ENCODE data around the gene AKAP13. TPM values are rescaled to one million over a fixed set of nuclear protein-coding genes. Genes with fewer than 3 reads are reported as not detected.

AKAP13 gene
- polyA plus RNA-seq, 1 of the 3 experiments (the other 2 are of a cell fraction) = 8.4 TPM

DNA sequence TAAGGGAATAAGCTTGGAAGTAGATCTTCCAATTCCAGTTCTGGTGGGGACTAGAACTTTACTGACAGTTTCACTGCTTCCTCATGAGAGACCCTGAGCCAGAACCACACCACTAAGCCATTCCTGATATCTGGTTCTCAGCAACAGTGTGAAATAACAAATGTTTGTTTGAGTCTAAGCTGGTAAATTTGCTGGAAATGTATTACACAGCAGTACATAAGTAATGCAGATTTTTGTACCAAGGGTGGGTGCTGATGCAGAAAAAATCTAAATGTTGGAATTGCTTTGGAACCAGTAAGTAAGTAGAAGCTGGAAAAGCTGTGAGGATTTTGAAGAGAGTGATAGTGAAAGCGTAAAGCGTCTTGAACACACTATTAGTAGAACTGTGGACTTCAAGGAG, 14.4 kb upstream of the AKAP13 start:
- ChIA-PET POLR2A (no interaction called here), CTCF (interaction anchor here (0.6 to 0.8 kb wide), 2 partner anchors 139 to 795 kb away, joined by 3 read pairs; no protein-coding TSS in a partner anchor)
- H3K9me2 ChIP-seq = no peaks in the 10 kb centered on the region
- H3K27ac ChIP-seq (ENCODE audit: low read depth in 2 of 2, low read length in 1 of 2) = no peak overlapping the region
- H2AFZ ChIP-seq (ENCODE audit: low read depth) = no peak overlapping the region
- no peaks in the 10 kb centered on the region for H3K9me3 ChIP-seq
- no peaks in the 10 kb centered on the region for H4K20me1 ChIP-seq (ENCODE audit: insufficient read depth)
- no peaks in the 10 kb centered on the region for H3K27me3 ChIP-seq (ENCODE audit: insufficient read depth)
- no peaks in the 10 kb centered on the region for H3K79me2 ChIP-seq (ENCODE audit: insufficient read depth)
- H3K4me3 ChIP-seq (ENCODE audit: low read depth in 2 of 2, low read length in 1 of 2) = no peak overlapping the region
- no peaks in the 10 kb centered on the region for H3F3A ChIP-seq (replicated peaks; ENCODE audit: insufficient read depth)
- H3K9ac ChIP-seq = no peak overlapping the region
- H3K4me1 ChIP-seq (ENCODE audit: control insufficient read depth in 1 of 2, insufficient read depth in 2 of 2, low read depth in 1 of 2, low read length in 1 of 2) = no peaks in the 10 kb centered on the region
- H3K4me2 ChIP-seq = no peak overlapping the region
- TF ChIP-seq FOXM1 (IDR thresholded peaks at IDR 0.05; ENCODE audit: low read depth) (no peak), FOXJ3 (CRISPR knock-in tag; IDR thresholded peaks at IDR 0.05) (no peak), MXI1 (IDR thresholded peaks at IDR 0.05; ENCODE audit: low read depth, low read length) (no peak), MEF2A (IDR thresholded peaks at IDR 0.05; ENCODE audit: borderline replicate concordance, low read depth) (no peak), CHD2 (IDR thresholded peaks at IDR 0.05; ENCODE audit: low read length, partially characterized antibody) (no peak), FOSL2 (IDR thresholded peaks at IDR 0.05; ENCODE audit: borderline replicate concordance, low read depth) (no peak), RCOR1 (IDR thresholded peaks at IDR 0.05; ENCODE audit: low read length) (no peak)
- TF ChIP-seq, protein P1, sequence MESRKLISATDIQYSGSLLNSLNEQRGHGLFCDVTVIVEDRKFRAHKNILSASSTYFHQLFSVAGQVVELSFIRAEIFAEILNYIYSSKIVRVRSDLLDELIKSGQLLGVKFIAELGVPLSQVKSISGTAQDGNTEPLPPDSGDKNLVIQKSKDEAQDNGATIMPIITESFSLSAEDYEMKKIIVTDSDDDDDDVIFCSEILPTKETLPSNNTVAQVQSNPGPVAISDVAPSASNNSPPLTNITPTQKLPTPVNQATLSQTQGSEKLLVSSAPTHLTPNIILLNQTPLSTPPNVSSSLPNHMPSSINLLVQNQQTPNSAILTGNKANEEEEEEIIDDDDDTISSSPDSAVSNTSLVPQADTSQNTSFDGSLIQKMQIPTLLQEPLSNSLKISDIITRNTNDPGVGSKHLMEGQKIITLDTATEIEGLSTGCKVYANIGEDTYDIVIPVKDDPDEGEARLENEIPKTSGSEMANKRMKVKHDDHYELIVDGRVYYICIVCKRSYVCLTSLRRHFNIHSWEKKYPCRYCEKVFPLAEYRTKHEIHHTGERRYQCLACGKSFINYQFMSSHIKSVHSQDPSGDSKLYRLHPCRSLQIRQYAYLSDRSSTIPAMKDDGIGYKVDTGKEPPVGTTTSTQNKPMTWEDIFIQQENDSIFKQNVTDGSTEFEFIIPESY (IDR thresholded peaks at IDR 0.05; ENCODE audit: borderline replicate concordance, low read depth) = no peak
- H3K36me3 ChIP-seq (replicated peaks in 1 of 2; ENCODE audit: control insufficient read depth in 1 of 2, insufficient read depth in 2 of 2, low read length in 1 of 2) = no peaks in the 10 kb centered on the region
- 97% methylated on average over 2 of the region's 2 CpGs for WGBS (ENCODE audit: low lambda C conversion rate)
- DNase-seq = no peak

DNA sequence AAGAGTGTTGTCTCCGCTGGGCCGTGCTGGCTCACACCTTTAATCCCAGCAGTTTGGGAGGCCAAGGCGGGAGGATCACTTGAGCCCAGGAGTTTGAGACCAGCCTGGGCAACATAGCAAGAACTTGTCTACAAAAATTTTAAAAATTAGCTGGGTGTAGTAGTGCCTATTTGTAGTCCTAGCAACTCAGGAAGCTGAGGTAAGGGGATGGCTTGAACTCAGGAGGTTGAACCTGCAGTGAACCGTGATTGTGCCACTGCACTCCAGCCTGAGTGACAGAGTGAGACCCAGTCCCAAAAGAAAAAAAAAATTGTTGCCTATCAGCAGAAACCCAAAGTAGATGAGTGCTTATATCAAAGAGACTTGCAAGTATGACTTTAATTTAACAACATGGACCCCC, 12.7 kb upstream of the AKAP13 start:
- H3F3A ChIP-seq (replicated peaks; ENCODE audit: insufficient read depth) = no peaks in the 10 kb centered on the region
- H3K79me2 ChIP-seq (ENCODE audit: insufficient read depth) = no peaks in the 10 kb centered on the region
- no peak for DNase-seq
- no peaks in the 10 kb centered on the region for H3K27me3 ChIP-seq (ENCODE audit: insufficient read depth)
- no peak overlapping the region for H3K4me3 ChIP-seq (ENCODE audit: low read depth in 2 of 2, low read length in 1 of 2)
- H3K4me2 ChIP-seq = no peak overlapping the region
- H3K4me1 ChIP-seq (ENCODE audit: control insufficient read depth in 1 of 2, insufficient read depth in 2 of 2, low read depth in 1 of 2, low read length in 1 of 2) = no peaks in the 10 kb centered on the region
- H3K9me3 ChIP-seq = no peaks in the 10 kb centered on the region
- H3K36me3 ChIP-seq (replicated peaks in 1 of 2; ENCODE audit: control insufficient read depth in 1 of 2, insufficient read depth in 2 of 2, low read length in 1 of 2) = no peaks in the 10 kb centered on the region
- ChIA-PET CTCF (interaction anchor here (0.9 kb wide), 1 partner anchor 71 kb away, joined by 3 read pairs; no protein-coding TSS in a partner anchor), POLR2A (no interaction called here)
- no peak overlapping the region for H2AFZ ChIP-seq (ENCODE audit: low read depth)
- no peak overlapping the region for H3K9ac ChIP-seq
- 93% methylated on average over 4 of the region's 4 CpGs for WGBS (ENCODE audit: low lambda C conversion rate)
- H4K20me1 ChIP-seq (ENCODE audit: insufficient read depth) = no peaks in the 10 kb centered on the region
- no peak overlapping the region for H3K27ac ChIP-seq (ENCODE audit: low read depth in 2 of 2, low read length in 1 of 2)
- no peak for TF ChIP-seq MXI1 (IDR thresholded peaks at IDR 0.05; ENCODE audit: low read depth, low read length)
- no peak for TF ChIP-seq NFIC (IDR thresholded peaks at IDR 0.05; ENCODE audit: borderline replicate concordance)
- no peak for TF ChIP-seq MEF2A (IDR thresholded peaks at IDR 0.05; ENCODE audit: borderline replicate concordance, low read depth)
- TF ChIP-seq PBX3 (IDR thresholded peaks at IDR 0.05) = no peak
- TF ChIP-seq FOXJ3 (CRISPR knock-in tag; IDR thresholded peaks at IDR 0.05) = no peak
- TF ChIP-seq RFX5 (IDR thresholded peaks at IDR 0.05; ENCODE audit: low read length) = no peak
- no peak for TF ChIP-seq FOSL2 (IDR thresholded peaks at IDR 0.05; ENCODE audit: borderline replicate concordance, low read depth)
- TF ChIP-seq TAF1 (IDR thresholded peaks at IDR 0.05; ENCODE audit: borderline replicate concordance, low read depth, low read length) = no peak
- TF ChIP-seq, protein P2, sequence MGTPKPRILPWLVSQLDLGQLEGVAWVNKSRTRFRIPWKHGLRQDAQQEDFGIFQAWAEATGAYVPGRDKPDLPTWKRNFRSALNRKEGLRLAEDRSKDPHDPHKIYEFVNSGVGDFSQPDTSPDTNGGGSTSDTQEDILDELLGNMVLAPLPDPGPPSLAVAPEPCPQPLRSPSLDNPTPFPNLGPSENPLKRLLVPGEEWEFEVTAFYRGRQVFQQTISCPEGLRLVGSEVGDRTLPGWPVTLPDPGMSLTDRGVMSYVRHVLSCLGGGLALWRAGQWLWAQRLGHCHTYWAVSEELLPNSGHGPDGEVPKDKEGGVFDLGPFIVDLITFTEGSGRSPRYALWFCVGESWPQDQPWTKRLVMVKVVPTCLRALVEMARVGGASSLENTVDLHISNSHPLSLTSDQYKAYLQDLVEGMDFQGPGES (IDR thresholded peaks at IDR 0.05; ENCODE audit: low read depth, low read length) = no peak
- no peak for TF ChIP-seq FOXM1 (IDR thresholded peaks at IDR 0.05; ENCODE audit: low read depth)
- TF ChIP-seq RCOR1 (IDR thresholded peaks at IDR 0.05; ENCODE audit: low read length) = no peak
- TF ChIP-seq REST (IDR thresholded peaks at IDR 0.05; ENCODE audit: low read depth, low read length) = no peak
- no peak for TF ChIP-seq ELF1 (IDR thresholded peaks at IDR 0.05)
- TF ChIP-seq GABPA (IDR thresholded peaks at IDR 0.05; ENCODE audit: low read depth) = no peak
- no peak for TF ChIP-seq TCF12 (IDR thresholded peaks at IDR 0.05)
- no peak for TF ChIP-seq TEAD4 (IDR thresholded peaks at IDR 0.05; ENCODE audit: borderline replicate concordance, insufficient read depth)
- H3K9me2 ChIP-seq = no peaks in the 10 kb centered on the region

All from SK-N-SH (cell line).